Left lung (tissue), 10 donors: ENCODE data around the gene CADM2. TPM values are rescaled to one million over a fixed set of nuclear protein-coding genes. Genes with fewer than 3 reads are reported as not detected.
A peak's percentile ranks its signal among the peaks of the same experiment; 100 is the strongest.

Source experiments
- ATAC-seq: fragments of 200-7000 bp; cut with Tn5 transposase; one replicate; pipeline ENCODE4 v1.9.1; 2020; ENCODE audit warnings: moderate library complexity
- DNase-seq, 4 donors: peaks; one replicate each; pipeline ENCODE4 v3.0.0-alpha.2; 2013 to 2020
- H3K27ac ChIP-seq, 2 donors: fragments of 200-600 bp; sonication (generic) in 1 of 2; one replicate each; pipeline versions ENCODE4 v1.5.0 to v1.8.0; 2020 to 2021
- H3K27me3 ChIP-seq, 2 donors: fragments of 200-600 bp; sonication (generic) in 1 of 2; one replicate each; pipeline versions ENCODE4 v1.5.0 to v1.8.0; 2020 to 2021
- H3K36me3 ChIP-seq, 2 donors: fragments of 200-600 bp; sonication (generic) in 1 of 2; one replicate each; pipeline versions ENCODE4 v1.5.0 to v1.8.0; 2020 to 2021
- H3K4me1 ChIP-seq, 2 donors: fragments of 200-600 bp; one replicate each; pipeline ENCODE4 v1.8.0; 2021
- H3K4me3 ChIP-seq, 2 donors: fragments of 200-600 bp; sonication (generic) in 1 of 2; one replicate each; pipeline versions ENCODE4 v1.5.0 to v1.8.0; 2020 to 2021; ENCODE audit warnings: mild to moderate bottlenecking in 1 of 2
- H3K9me3 ChIP-seq, 2 donors: fragments of 200-600 bp; sonication (generic) in 1 of 2; one replicate each; pipeline versions ENCODE4 v1.5.0 to v1.8.0; 2020 to 2021
- intact Hi-C, 2 donors: fragments of 100-400 bp; cut with DNase I; formaldehyde crosslinking; loops; one replicate each; pipeline versions ENCODE4 v1.11.2 to v1.14.2; 2022
- polyA plus RNA-seq, 6 donors: library from polyadenylated mRNA; unstranded; fragments of 120-200 nt; gene quantifications; one replicate each; pipeline ENCODE4 v1.2.1, GENCODE V29; 2013; ENCODE audit not compliant: insufficient read length in 6 of 6
- total RNA-seq, 2 donors: library from RNA; stranded (reverse); fragmentation: NEBNext Ultra II Directional; extraction: Animal tissue kit (Norgen Biotek cat#: 25700); gene quantifications; one replicate each; pipeline ENCODE4 v1.2.1, GENCODE V29; 2021
- TF ChIP-seq, protein P1 (sequence below), 2 donors: fragments of 200-600 bp; sonication (generic) in 1 of 2; IDR thresholded peaks; one replicate each; pipeline versions ENCODE4 v1.5.0 to v1.8.0; 2021; ENCODE audit warnings: antibody characterized with exemption in 2 of 2
- donor health status: DM: no; HTN: yes; CAD: no.
- donor health status: DM: no; HTN: no; CAD: no.

The CADM2 gene
- total and polyA plus RNA-seq, 8 donors: 0.16 to 2.3 (median 0.74) TPM

DNA sequence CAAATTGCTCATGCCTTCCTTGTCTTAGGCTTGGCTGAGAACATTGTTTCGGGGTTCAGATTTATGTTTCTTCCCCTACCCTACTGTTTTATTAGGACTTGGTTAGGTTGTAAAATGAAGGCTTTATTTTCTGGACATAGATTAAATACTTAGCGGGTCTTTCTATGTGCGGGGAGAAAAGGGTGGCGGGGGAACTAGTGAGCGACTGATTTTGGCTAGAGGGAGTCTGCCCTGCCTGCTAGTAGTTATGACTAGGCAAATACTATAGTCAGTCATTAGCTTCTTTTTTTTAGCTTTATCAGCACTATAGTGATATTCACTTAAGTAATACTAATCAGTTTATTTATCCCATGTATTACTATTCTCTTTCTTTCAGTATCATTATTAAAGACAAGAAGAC lies 3.6 kb downstream of the CADM2 start:
- Histone ChIP-seq H3K27me3 (peaks cover 20 to 59% of the 10 kb centered on the region in 2 donors), H3K27ac (no peak overlapping the region), H3K36me3 (no peaks in the 10 kb centered on the region), H3K4me1 (peaks cover 0 to 3% of the 10 kb centered on the region in 2 donors), H3K4me3 (no peak overlapping the region), H3K9me3 (no peaks in the 10 kb centered on the region)
- TF ChIP-seq, protein P1, sequence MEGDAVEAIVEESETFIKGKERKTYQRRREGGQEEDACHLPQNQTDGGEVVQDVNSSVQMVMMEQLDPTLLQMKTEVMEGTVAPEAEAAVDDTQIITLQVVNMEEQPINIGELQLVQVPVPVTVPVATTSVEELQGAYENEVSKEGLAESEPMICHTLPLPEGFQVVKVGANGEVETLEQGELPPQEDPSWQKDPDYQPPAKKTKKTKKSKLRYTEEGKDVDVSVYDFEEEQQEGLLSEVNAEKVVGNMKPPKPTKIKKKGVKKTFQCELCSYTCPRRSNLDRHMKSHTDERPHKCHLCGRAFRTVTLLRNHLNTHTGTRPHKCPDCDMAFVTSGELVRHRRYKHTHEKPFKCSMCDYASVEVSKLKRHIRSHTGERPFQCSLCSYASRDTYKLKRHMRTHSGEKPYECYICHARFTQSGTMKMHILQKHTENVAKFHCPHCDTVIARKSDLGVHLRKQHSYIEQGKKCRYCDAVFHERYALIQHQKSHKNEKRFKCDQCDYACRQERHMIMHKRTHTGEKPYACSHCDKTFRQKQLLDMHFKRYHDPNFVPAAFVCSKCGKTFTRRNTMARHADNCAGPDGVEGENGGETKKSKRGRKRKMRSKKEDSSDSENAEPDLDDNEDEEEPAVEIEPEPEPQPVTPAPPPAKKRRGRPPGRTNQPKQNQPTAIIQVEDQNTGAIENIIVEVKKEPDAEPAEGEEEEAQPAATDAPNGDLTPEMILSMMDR (IDR thresholded peaks at IDR 0.05): no peak
- DNase-seq (no peak), ATAC-seq (no peak)
- intact Hi-C loops: no loop called here

DNA sequence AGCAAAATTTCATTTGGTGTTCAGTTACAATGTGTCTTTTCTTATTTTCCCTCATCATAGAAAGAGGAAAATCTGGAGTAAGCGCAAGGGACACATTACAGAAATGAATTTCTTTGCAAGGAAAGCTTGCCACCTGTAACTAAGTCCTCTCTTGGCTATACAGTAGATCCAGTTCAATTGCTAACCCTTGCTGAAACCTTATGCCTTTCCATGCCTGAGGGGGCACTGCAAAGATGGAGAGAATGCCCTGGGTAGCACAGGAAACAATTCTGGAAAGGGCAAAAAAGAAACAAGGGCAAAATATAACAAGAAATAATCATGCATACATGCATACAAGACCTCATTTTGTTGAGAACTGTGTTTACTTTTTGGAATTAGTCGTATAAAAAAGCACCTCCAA lies 4.3 kb downstream of the CADM2 start:
- H3K27me3 ChIP-seq: peaks cover 20 to 51% of the 10 kb centered on the region in 2 donors
- TF ChIP-seq, protein P1 (IDR thresholded peaks at IDR 0.05): no peak
- H3K9me3 ChIP-seq: no peaks in the 10 kb centered on the region
- no peak for DNase-seq
- no peak overlapping the region for H3K4me3 ChIP-seq
- no peaks in the 10 kb centered on the region for H3K36me3 ChIP-seq
- H3K4me1 ChIP-seq: peaks cover 0 to 3% of the 10 kb centered on the region in 2 donors
- intact Hi-C loops: no loop called here
- ATAC-seq: no peak
- no peak overlapping the region for H3K27ac ChIP-seq

DNA sequence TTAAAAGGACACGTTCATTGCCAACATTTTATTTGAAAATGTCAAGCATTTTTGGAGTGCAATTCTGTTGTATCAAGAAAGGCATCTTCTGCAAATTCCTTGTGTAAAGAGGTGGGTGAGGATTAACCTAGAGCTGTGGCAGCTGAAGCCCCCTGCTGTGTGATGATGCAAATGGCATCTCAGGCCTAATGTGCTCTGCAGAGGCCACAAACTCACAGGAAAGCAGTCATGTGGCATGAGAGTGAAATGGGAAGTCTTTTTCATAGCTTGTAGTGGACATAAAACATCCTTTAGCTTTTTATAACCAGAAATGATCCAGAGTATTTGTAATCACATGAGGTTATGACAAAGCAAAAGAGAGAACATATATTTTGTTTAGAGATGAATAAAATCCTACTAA lies 6.4 kb downstream of the CADM2 start:
- ATAC-seq (no peak), DNase-seq (no peak)
- no peaks in the 10 kb centered on the region for H3K9me3 ChIP-seq
- no peak overlapping the region for H3K27ac ChIP-seq
- no peak overlapping the region for H3K4me3 ChIP-seq
- no peaks in the 10 kb centered on the region for H3K36me3 ChIP-seq
- H3K4me1 ChIP-seq: no peaks in the 10 kb centered on the region
- intact Hi-C loops: no loop called here
- TF ChIP-seq, protein P1 (IDR thresholded peaks at IDR 0.05): no peak
- peaks cover 15 to 31% of the 10 kb centered on the region in 2 donors for H3K27me3 ChIP-seq

DNA sequence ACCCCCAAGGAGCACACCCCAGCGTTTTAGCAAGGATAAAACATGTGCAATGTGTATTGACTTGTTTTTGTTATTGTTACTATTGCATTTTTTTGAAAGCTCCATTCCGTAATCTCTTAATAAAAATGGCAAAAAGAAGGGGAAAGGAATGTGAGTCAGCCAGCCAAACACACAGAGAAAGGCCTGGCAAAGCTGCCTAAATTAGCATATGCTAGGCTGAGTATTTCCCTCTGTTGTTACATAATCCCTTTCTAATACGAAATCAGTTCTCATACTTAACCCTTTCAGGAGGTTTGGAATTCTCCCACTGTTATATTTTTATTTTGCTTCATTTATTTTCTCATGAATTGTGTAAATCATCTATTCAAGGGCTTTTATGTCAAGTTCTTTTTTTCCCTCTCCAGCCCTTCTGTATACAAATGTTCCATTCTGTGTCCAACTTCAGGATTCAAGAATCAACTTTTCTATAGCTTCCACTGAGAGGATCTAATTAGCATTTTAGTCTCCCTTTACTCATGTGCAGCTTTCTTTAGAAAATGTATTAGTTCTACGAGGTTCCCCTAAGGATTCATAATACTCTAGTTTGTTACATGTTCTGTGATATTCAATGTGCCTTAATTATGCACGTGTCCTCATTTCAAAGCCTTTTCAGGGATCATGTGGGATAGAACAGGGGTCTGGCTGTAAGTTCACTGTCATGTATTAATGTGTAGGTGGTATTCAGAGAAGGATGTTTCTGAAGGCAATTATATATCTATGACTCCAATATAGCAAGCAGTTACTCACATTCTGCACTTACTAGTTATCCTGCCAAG lies 9.2 kb downstream of the CADM2 start:
- DNase-seq: peak in 2 of 4 donors; percentile 54 to 67
- no peak for ATAC-seq
- TF ChIP-seq, protein P1 (IDR thresholded peaks at IDR 0.05): no peak
- H3K9me3 ChIP-seq: no peaks in the 10 kb centered on the region
- H3K36me3 ChIP-seq: no peaks in the 10 kb centered on the region
- H3K27ac ChIP-seq: no peak overlapping the region
- no peaks in the 10 kb centered on the region for H3K4me1 ChIP-seq
- intact Hi-C loops: no loop called here
- peaks cover 0 to 3% of the 10 kb centered on the region in 2 donors for H3K27me3 ChIP-seq
- no peak overlapping the region for H3K4me3 ChIP-seq

DNA sequence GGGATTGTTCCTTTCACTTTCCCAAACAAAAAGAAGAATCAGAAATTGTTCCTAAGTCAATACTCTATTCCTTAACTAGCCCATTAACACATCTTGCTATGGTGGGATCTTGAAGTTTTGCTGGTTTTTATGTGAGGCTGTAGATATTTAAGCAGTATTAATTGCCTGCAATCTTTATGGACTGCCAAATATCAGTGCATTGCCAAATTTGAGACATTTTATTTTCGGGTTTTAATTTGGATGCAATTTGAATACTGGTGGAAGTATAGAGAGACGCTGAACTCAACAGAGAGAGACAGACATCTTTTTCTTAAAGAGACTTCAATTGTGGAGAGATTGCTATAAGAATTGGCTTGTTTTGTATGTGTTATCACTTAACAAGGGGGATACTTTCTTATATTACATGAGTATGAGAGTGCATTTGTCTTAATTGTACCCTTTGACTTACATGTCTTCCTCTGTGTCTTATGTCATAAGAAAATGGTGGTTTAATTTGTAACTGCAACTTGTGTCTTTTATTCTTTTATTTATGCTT lies 10.0 kb downstream of the CADM2 start:
- no peaks in the 10 kb centered on the region for H3K9me3 ChIP-seq
- no peak for DNase-seq
- TF ChIP-seq, protein P1 (IDR thresholded peaks at IDR 0.05): no peak
- H3K36me3 ChIP-seq: no peaks in the 10 kb centered on the region
- H3K4me3 ChIP-seq: no peak overlapping the region
- no peaks in the 10 kb centered on the region for H3K4me1 ChIP-seq
- no peak overlapping the region for H3K27ac ChIP-seq
- intact Hi-C loops: no loop called here
- no peaks in the 10 kb centered on the region for H3K27me3 ChIP-seq
- no peak for ATAC-seq
